ENCODE measurements around the gene TJP2.
"Not testable (repeated sequence)": the region's sequence is repeated elsewhere in the genome, so short reads cannot be mapped to it uniquely, and the experiment has no call there.

Gene TJP2

DNA sequence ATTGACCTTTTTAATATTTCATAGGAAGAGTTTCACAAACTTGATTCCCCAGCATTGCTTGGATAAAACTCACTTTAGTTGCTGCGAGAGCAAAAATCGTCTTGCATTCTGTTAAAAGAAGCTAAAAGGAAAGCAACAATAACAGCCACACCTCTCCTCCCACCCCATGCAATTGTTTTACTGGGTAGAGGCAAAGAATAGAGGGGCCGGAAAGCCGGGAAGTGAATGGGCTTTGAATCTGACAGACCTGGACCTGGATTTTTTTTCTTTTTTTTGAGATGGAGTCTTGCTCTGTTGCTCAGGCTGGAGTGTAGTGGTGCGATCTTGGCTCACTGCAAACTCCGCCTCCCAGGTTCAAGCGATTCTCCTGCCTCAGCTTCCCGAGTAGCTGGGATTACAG is 9.5 kb upstream of the TJP2 start:
- H3K79me1 ChIP-seq (ENCODE audit: low read depth, low read length); H3K36me3 ChIP-seq (replicated peaks in 1 of 2; ENCODE audit: control insufficient read depth in 2 of 2, insufficient read depth in 2 of 2, low read length in 2 of 2); H2BK15ac ChIP-seq (ENCODE audit: low read length); H3K18ac ChIP-seq (ENCODE audit: low read length); H3K23ac ChIP-seq (ENCODE audit: low read depth, low read length, poor library complexity); H3K4me3 ChIP-seq (ENCODE audit: low read length in 2 of 2); H3K14ac ChIP-seq (ENCODE audit: low read length); H3K4ac ChIP-seq (ENCODE audit: low read length); H2BK5ac ChIP-seq (ENCODE audit: low read length); H3K9me3 ChIP-seq (replicated peaks in 1 of 2; ENCODE audit: control insufficient read depth in 2 of 2, insufficient read depth in 1 of 2, low read depth in 1 of 2, low read length in 2 of 2); H4K91ac ChIP-seq (ENCODE audit: low read depth, low read length, poor library complexity); H3K4me1 ChIP-seq (ENCODE audit: control insufficient read depth in 2 of 2, insufficient read depth in 1 of 2, low read depth in 1 of 2, low read length in 2 of 2); DNase-seq (ENCODE audit: low spot score); H3K9ac ChIP-seq (ENCODE audit: low read depth, low read length, poor library complexity); H3K27ac ChIP-seq (replicated peaks; ENCODE audit: low read length); H2BK12ac ChIP-seq (ENCODE audit: low read length); H3K27me3 ChIP-seq (ENCODE audit: control insufficient read depth in 3 of 3, insufficient read depth in 3 of 3, low read depth in 1 of 3, low read length in 3 of 3); H4K8ac ChIP-seq (ENCODE audit: low read depth, low read length); H2AK5ac ChIP-seq (ENCODE audit: low read depth, low read length); H2AFZ ChIP-seq (ENCODE audit: low read length); H3K4me2 ChIP-seq (ENCODE audit: insufficient read depth, low read length, poor library complexity, severe bottlenecking); H2BK120ac ChIP-seq (ENCODE audit: low read depth, low read length): not testable (repeated sequence)
- no CpG with 5 or more reads among the region's 8 CpGs for WGBS, 2 donors (ENCODE audit: extremely low coverage in 2 of 2, insufficient read length in 2 of 2, insufficient replicate concordance in 1 of 2)

DNA sequence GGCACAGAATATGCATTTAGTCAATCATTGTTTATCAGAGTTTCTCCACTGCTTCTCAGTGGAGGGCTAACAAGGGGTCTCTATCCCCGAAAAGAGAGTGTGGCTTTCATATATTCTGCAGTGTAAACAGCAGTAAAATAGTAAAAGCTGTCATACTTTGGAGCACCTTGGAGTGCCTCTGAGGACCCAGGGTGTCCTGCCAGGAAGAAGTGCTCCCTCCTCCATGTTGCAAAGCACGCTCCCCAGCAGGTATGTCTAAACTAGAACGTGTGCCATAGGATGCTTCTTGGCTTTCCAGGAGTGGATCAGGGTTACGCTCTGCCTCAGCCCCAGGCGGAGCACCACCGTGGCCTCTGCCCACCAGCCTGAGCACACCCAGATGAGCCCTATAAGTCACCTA is 8.5 kb upstream of the TJP2 start:
- no CpG with 5 or more reads among the region's 6 CpGs for WGBS, 2 donors (ENCODE audit: extremely low coverage in 2 of 2, insufficient read length in 2 of 2, insufficient replicate concordance in 1 of 2)
- DNase-seq (ENCODE audit: low spot score) = no peak
- H3K27me3 ChIP-seq (ENCODE audit: control insufficient read depth in 3 of 3, insufficient read depth in 3 of 3, low read depth in 1 of 3, low read length in 3 of 3) = no peaks in the 10 kb centered on the region
- no peak overlapping the region for H2BK15ac ChIP-seq (ENCODE audit: low read length)
- H3K9me3 ChIP-seq (replicated peaks in 1 of 2; ENCODE audit: control insufficient read depth in 2 of 2, insufficient read depth in 1 of 2, low read depth in 1 of 2, low read length in 2 of 2) = peaks cover 2 to 4% of the 10 kb centered on the region in 2 donors
- no peak overlapping the region for H4K91ac ChIP-seq (ENCODE audit: low read depth, low read length, poor library complexity)
- H3K14ac ChIP-seq (ENCODE audit: low read length) = peak overlapping the region; percentile 82
- H2BK12ac ChIP-seq (ENCODE audit: low read length) = no peak overlapping the region
- no peak overlapping the region for H3K9ac ChIP-seq (ENCODE audit: low read depth, low read length, poor library complexity)
- H3K27ac ChIP-seq (replicated peaks; ENCODE audit: low read length) = no peak overlapping the region
- H3K4me1 ChIP-seq (ENCODE audit: control insufficient read depth in 2 of 2, insufficient read depth in 1 of 2, low read depth in 1 of 2, low read length in 2 of 2) = peaks cover 0 to 3% of the 10 kb centered on the region in 2 donors
- peak overlapping the region; percentile 76 for H3K18ac ChIP-seq (ENCODE audit: low read length)
- H3K23ac ChIP-seq (ENCODE audit: low read depth, low read length, poor library complexity) = no peak overlapping the region
- H3K4me2 ChIP-seq (ENCODE audit: insufficient read depth, low read length, poor library complexity, severe bottlenecking) = no peak overlapping the region
- H3K4ac ChIP-seq (ENCODE audit: low read length) = no peak overlapping the region
- H2AFZ ChIP-seq (ENCODE audit: low read length) = no peak overlapping the region
- peak overlapping the region; percentile 75 for H2AK5ac ChIP-seq (ENCODE audit: low read depth, low read length)
- no peaks in the 10 kb centered on the region for H3K79me1 ChIP-seq (ENCODE audit: low read depth, low read length)
- no peak overlapping the region for H2BK5ac ChIP-seq (ENCODE audit: low read length)
- peaks cover 0 to 5% of the 10 kb centered on the region in 2 donors for H3K36me3 ChIP-seq (replicated peaks in 1 of 2; ENCODE audit: control insufficient read depth in 2 of 2, insufficient read depth in 2 of 2, low read length in 2 of 2)
- H3K4me3 ChIP-seq (ENCODE audit: low read length in 2 of 2) = no peak overlapping the region
- no peak overlapping the region for H2BK120ac ChIP-seq (ENCODE audit: low read depth, low read length)
- H4K8ac ChIP-seq (ENCODE audit: low read depth, low read length) = no peak overlapping the region

DNA sequence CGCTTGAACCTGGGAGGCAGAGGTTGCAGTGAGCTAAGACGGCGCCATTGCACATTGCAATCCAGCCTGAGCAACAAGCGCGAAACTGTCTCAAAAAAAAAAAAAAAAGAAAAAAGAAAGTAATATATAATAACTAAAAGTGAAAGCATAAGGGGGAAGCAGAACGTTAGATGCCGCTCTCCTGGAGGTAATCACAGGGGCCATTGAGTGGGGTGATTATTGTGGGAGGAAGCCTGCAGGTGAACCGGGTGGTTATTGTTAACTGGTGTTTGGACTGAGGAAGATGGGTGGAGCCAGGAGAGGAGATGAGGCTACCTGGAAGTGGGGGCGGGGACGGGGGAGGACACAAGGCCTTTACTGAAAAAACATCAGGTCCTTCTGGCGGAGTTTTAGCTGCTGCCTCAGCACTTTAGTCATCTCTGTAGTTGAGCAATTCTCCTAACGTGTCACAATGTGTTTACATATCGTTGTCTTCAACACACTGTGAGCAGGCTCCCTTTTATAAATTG is 5.3 kb upstream of the TJP2 start:
- Histone ChIP-seq H3K36me3 (replicated peaks in 1 of 2; ENCODE audit: control insufficient read depth in 2 of 2, insufficient read depth in 2 of 2, low read length in 2 of 2) (peaks cover 0 to 2% of the 10 kb centered on the region in 2 donors), H2BK5ac (ENCODE audit: low read length) (no peak overlapping the region), H3K79me1 (ENCODE audit: low read depth, low read length) (no peaks in the 10 kb centered on the region), H3K9me3 (replicated peaks in 1 of 2; ENCODE audit: control insufficient read depth in 2 of 2, insufficient read depth in 1 of 2, low read depth in 1 of 2, low read length in 2 of 2) (no peaks in the 10 kb centered on the region), H2BK15ac (ENCODE audit: low read length) (no peak overlapping the region), H2BK120ac (ENCODE audit: low read depth, low read length) (no peak overlapping the region), H3K14ac (ENCODE audit: low read length) (no peak overlapping the region), H3K4me1 (ENCODE audit: control insufficient read depth in 2 of 2, insufficient read depth in 1 of 2, low read depth in 1 of 2, low read length in 2 of 2) (peaks cover 0 to 5% of the 10 kb centered on the region in 2 donors), H3K9ac (ENCODE audit: low read depth, low read length, poor library complexity) (no peak overlapping the region), H3K27me3 (ENCODE audit: control insufficient read depth in 3 of 3, insufficient read depth in 3 of 3, low read depth in 1 of 3, low read length in 3 of 3) (no peaks in the 10 kb centered on the region), H4K8ac (ENCODE audit: low read depth, low read length) (no peak overlapping the region), H3K18ac (ENCODE audit: low read length) (no peak overlapping the region), H3K23ac (ENCODE audit: low read depth, low read length, poor library complexity) (no peak overlapping the region), H3K27ac (replicated peaks; ENCODE audit: low read length) (no peak overlapping the region), H3K4me3 (ENCODE audit: low read length in 2 of 2) (no peak overlapping the region), H2AFZ (ENCODE audit: low read length) (no peak overlapping the region), H2BK12ac (ENCODE audit: low read length) (no peak overlapping the region), H3K4me2 (ENCODE audit: insufficient read depth, low read length, poor library complexity, severe bottlenecking) (no peak overlapping the region), H2AK5ac (ENCODE audit: low read depth, low read length) (no peak overlapping the region), H3K4ac (ENCODE audit: low read length) (no peak overlapping the region), H4K91ac (ENCODE audit: low read depth, low read length, poor library complexity) (no peak overlapping the region)
- DNase-seq (ENCODE audit: low spot score) = no peak
- WGBS, 2 donors (ENCODE audit: extremely low coverage in 2 of 2, insufficient read length in 2 of 2, insufficient replicate concordance in 1 of 2) = no CpG with 5 or more reads among the region's 13 CpGs

DNA sequence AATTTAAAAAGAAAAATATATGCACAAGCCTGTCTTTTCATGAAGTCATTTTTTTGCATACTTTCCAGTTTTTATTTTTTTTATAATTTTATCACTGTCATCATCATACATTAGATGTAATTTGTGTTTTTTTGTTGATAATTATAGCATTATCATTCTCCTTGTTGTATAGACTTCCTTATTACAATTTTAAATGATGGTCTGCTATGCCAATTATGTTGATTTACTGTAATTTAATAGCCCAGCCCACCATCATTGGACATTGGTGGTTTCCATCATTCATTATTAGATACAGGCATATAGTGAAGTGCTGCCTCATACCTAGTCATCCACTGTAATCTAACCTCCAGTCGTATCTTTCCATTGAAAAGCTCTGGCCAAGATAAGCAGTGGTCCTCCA is 3.8 kb upstream of the TJP2 start:
- H2BK12ac ChIP-seq (ENCODE audit: low read length) = no peak overlapping the region
- H3K14ac ChIP-seq (ENCODE audit: low read length) = no peak overlapping the region
- peaks cover 5% of the 10 kb centered on the region for H3K79me1 ChIP-seq (ENCODE audit: low read depth, low read length)
- H2BK120ac ChIP-seq (ENCODE audit: low read depth, low read length) = no peak overlapping the region
- no peak overlapping the region for H3K4me3 ChIP-seq (ENCODE audit: low read length in 2 of 2)
- no peak overlapping the region for H4K8ac ChIP-seq (ENCODE audit: low read depth, low read length)
- H2AK5ac ChIP-seq (ENCODE audit: low read depth, low read length) = no peak overlapping the region
- no peak overlapping the region for H3K4me2 ChIP-seq (ENCODE audit: insufficient read depth, low read length, poor library complexity, severe bottlenecking)
- H3K9ac ChIP-seq (ENCODE audit: low read depth, low read length, poor library complexity) = no peak overlapping the region
- no peak for DNase-seq (ENCODE audit: low spot score)
- H3K27me3 ChIP-seq (ENCODE audit: control insufficient read depth in 3 of 3, insufficient read depth in 3 of 3, low read depth in 1 of 3, low read length in 3 of 3) = peaks cover 0 to 6% (median 0%) of the 10 kb centered on the region in 3 experiments
- no peak overlapping the region for H3K27ac ChIP-seq (replicated peaks; ENCODE audit: low read length)
- H3K23ac ChIP-seq (ENCODE audit: low read depth, low read length, poor library complexity) = no peak overlapping the region
- H3K18ac ChIP-seq (ENCODE audit: low read length) = no peak overlapping the region
- no peak overlapping the region for H4K91ac ChIP-seq (ENCODE audit: low read depth, low read length, poor library complexity)
- no CpG with 5 or more reads among the region's 1 CpG for WGBS, 2 donors (ENCODE audit: extremely low coverage in 2 of 2, insufficient read length in 2 of 2, insufficient replicate concordance in 1 of 2)
- H2AFZ ChIP-seq (ENCODE audit: low read length) = no peak overlapping the region
- no peak overlapping the region for H2BK15ac ChIP-seq (ENCODE audit: low read length)
- H3K9me3 ChIP-seq (replicated peaks in 1 of 2; ENCODE audit: control insufficient read depth in 2 of 2, insufficient read depth in 1 of 2, low read depth in 1 of 2, low read length in 2 of 2) = no peaks in the 10 kb centered on the region
- H2BK5ac ChIP-seq (ENCODE audit: low read length) = no peak overlapping the region
- no peak overlapping the region for H3K4ac ChIP-seq (ENCODE audit: low read length)
- peaks cover 3 to 9% of the 10 kb centered on the region in 2 donors for H3K4me1 ChIP-seq (ENCODE audit: control insufficient read depth in 2 of 2, insufficient read depth in 1 of 2, low read depth in 1 of 2, low read length in 2 of 2)
- peaks cover 0 to 2% of the 10 kb centered on the region in 2 donors for H3K36me3 ChIP-seq (replicated peaks in 1 of 2; ENCODE audit: control insufficient read depth in 2 of 2, insufficient read depth in 2 of 2, low read length in 2 of 2)

Data from neuronal stem cell (in vitro differentiated cells).